Kidney epithelial cell (primary cell): ENCODE data around the gene FXYD4. TPM values are rescaled to one million over a fixed set of nuclear protein-coding genes. Genes with fewer than 3 reads are reported as not detected.

Experiments used
- DNase-seq: peaks from one replicate; pipeline ENCODE4 v3.0.0-alpha.2; 2010; ENCODE audit warnings: low read depth
- H3K27me3 ChIP-seq: 2 replicates; pipeline ENCODE4 v1.6.0; 2011; ENCODE audit warnings: low read length; ENCODE audit not compliant: control insufficient read depth, insufficient read depth
- H3K36me3 ChIP-seq: 2 replicates; pipeline ENCODE4 v1.5.1; 2011; ENCODE audit warnings: low read length; ENCODE audit not compliant: control insufficient read depth, insufficient read depth
- H3K4me3 ChIP-seq: 2 replicates; pipeline ENCODE4 v1.5.1; 2011; ENCODE audit warnings: low read depth, mild to moderate bottlenecking, control low read depth, low read length
- total RNA-seq: library from RNA; depleted of rRNA; stranded (reverse); fragments of >200 nt; gene quantifications from 2 replicates; pipeline ENCODE4 v1.2.3, GENCODE V29; 2015
- TF ChIP-seq, protein P1 (sequence below): IDR thresholded peaks from 2 replicates; pipeline ENCODE4 v1.5.1; 2011; ENCODE audit warnings: mild to moderate bottlenecking, moderate library complexity, low read length, control low read depth, inconsistent platforms; ENCODE audit not compliant: insufficient read depth, poor library complexity, severe bottlenecking

Gene FXYD4
- total RNA-seq, 1 donor from 2014 or later, result not detected

DNA sequence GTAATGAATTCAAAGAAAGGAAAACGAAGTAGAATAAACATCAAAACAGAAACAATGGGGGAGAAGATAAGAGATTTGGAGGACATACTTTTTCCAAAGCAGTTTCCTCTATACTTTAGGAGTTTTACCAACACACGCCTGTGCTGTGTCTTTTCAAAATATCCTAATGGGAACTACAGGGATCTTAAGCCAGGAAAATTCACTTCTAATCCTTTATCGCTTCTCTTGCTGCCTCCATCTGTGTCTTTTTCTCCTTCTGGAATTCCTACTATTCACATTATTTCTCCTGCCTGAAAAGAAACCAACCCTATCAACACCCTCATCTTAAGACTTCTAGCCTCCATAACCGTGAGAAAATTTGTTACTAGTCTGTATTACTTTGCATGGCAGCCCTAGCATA lies 30.7 kb downstream of the FXYD4 start:
- DNase-seq, result no peak
- Histone ChIP-seq H3K36me3 (peaks cover 1% of the 10 kb centered on the region), H3K27me3 (no peaks in the 10 kb centered on the region), H3K4me3 (no peak overlapping the region)
- TF ChIP-seq, protein P1, sequence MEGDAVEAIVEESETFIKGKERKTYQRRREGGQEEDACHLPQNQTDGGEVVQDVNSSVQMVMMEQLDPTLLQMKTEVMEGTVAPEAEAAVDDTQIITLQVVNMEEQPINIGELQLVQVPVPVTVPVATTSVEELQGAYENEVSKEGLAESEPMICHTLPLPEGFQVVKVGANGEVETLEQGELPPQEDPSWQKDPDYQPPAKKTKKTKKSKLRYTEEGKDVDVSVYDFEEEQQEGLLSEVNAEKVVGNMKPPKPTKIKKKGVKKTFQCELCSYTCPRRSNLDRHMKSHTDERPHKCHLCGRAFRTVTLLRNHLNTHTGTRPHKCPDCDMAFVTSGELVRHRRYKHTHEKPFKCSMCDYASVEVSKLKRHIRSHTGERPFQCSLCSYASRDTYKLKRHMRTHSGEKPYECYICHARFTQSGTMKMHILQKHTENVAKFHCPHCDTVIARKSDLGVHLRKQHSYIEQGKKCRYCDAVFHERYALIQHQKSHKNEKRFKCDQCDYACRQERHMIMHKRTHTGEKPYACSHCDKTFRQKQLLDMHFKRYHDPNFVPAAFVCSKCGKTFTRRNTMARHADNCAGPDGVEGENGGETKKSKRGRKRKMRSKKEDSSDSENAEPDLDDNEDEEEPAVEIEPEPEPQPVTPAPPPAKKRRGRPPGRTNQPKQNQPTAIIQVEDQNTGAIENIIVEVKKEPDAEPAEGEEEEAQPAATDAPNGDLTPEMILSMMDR, result no peak

DNA sequence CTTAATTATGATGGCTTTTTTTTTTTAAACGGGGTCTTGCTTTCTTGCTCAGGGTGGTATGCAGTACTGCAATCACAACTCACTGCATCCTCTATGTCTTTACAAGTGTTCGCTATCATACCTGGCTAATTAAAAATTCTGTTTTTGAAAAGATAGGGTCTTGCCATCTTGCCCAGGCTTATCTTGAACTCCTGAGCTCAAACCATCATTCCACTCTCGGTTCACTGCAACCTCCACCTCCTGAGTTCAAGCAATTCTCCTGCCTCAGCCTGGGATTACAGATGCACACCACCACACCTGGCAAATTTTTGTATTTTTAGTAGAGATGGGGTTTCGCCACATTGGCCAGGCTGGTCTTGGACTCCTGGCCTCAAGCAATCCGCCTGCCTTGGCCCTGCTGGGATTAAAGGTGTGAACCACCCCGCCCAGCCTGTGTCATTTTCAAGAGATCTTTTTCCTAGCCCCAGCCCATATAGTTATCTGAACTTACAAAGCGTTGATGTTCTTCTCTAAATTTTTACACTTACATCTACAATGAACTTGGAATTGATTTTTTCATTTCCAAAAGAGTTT lies 31.5 kb downstream of the FXYD4 start:
- peaks cover 1% of the 10 kb centered on the region for H3K36me3 ChIP-seq
- no peak overlapping the region for H3K4me3 ChIP-seq
- TF ChIP-seq, protein P1, result no peak
- no peaks in the 10 kb centered on the region for H3K27me3 ChIP-seq
- DNase-seq, result no peak

DNA sequence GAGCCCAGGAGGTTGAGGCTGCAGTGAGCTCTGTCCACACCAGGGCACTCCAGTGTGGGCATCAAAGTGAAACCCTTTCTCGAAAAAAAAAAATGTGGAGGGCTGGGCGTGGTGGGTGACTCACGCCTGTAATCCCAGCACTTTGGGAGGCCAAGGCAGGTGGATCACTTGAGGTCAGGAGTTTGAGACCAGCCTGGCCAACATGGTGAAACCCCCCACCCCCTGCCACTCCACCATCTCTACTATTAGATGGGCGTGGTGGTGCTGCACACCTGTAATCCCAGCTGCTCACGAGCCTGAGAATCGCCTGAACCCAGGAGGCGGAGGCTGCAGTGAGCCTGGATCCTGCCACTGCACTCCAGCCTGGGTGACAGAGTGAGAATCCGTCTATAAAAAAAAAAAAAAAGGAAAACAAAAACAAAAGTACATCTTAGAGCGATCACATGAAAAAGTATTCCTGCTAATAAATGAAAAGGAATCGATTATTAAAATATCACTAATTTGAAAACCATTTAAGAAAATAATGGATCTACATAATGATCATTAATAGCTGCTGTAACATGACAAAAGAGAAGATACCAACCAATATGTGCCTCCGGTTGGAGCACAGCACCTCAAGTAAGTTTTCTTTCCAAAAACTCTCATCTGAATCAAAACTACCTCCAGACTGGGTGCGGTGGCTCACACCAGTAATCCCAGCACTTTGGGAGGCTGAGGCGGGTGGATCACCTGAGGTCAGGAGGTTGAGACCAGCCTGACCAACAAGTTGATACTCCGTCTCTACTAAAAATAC lies 32.7 kb downstream of the FXYD4 start:
- TF ChIP-seq, protein P1, result no peak
- H3K27me3 ChIP-seq, result no peaks in the 10 kb centered on the region
- no peak overlapping the region for H3K4me3 ChIP-seq
- DNase-seq, result no peak
- H3K36me3 ChIP-seq, result peaks cover 1% of the 10 kb centered on the region

DNA sequence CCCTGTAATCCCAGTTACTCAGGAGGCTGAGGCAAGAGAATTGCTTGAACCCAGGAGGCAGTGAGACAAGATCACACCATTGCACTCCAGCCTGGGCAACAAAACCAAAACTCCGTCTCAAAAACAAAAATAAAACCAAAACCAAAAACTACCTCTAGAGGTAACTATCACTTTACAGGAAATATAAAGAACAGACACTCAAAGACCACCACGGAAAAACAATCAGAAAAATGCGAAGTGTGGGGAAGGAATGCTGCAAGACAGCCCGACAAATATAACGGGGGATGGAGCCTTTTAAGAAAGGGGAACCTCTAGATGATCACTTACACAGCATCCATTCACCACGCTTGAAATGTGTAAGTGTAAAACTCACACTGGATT lies 33.3 kb downstream of the FXYD4 start:
- H3K36me3 ChIP-seq, result peaks cover 1% of the 10 kb centered on the region
- no peak for DNase-seq
- no peak overlapping the region for H3K4me3 ChIP-seq
- TF ChIP-seq, protein P1, result no peak
- no peaks in the 10 kb centered on the region for H3K27me3 ChIP-seq

DNA sequence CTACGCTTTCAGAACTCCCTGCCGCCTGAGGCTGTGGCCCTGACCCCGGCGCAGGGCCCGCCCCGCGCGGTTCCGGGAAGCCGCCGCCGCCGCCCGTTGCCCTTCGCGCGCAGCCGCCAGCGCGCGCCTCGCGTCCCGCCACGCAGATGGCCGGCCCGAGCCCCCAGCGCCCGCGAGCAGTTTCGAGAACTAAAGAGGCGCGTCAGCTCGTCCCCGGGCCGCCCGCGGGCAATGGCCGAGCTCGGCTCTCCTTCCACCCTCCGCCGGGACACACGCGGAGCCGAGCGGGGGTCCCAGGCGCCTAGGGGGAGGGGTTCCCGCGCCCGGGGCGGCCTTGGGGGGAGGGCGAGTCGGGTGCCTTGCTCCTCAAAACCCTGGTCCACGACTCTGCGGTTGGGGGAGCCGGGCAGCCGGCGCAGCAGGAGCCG lies 35.7 kb downstream of the FXYD4 start:
- TF ChIP-seq, protein P1, result no peak
- Histone ChIP-seq H3K4me3 (peak overlapping the region; percentile 93), H3K36me3 (peaks cover 1% of the 10 kb centered on the region), H3K27me3 (no peaks in the 10 kb centered on the region)
- DNase-seq, result no peak
